ENCODE measurements around the gene MRPL38.

MRPL38 gene

DNA sequence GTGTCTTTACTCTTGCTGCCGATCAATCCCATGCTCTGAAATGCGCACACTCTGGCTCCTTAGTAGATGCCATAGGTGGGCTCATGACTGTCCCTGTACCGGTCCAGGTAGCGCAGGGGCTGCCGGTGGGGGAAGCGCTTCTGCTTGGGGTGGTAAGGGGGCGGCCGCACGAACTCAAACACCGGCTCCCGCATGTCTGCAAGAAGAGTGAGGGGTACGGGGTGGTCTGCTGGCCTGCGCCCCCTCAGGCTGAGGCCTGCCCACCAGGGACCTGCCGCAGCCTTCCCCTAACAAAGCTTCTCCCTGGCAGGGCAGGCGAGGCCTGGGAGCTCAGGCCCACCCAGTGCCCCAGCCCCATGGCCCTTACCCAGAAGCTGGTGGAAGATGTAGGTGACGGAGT is 5.9 kb downstream of the MRPL38 start:
- no peak overlapping the region for H3K27ac ChIP-seq (replicated peaks)
- no peak for TF ChIP-seq GABPA (IDR thresholded peaks at IDR 0.05; ENCODE audit: low read depth)
- TF ChIP-seq, protein P1, sequence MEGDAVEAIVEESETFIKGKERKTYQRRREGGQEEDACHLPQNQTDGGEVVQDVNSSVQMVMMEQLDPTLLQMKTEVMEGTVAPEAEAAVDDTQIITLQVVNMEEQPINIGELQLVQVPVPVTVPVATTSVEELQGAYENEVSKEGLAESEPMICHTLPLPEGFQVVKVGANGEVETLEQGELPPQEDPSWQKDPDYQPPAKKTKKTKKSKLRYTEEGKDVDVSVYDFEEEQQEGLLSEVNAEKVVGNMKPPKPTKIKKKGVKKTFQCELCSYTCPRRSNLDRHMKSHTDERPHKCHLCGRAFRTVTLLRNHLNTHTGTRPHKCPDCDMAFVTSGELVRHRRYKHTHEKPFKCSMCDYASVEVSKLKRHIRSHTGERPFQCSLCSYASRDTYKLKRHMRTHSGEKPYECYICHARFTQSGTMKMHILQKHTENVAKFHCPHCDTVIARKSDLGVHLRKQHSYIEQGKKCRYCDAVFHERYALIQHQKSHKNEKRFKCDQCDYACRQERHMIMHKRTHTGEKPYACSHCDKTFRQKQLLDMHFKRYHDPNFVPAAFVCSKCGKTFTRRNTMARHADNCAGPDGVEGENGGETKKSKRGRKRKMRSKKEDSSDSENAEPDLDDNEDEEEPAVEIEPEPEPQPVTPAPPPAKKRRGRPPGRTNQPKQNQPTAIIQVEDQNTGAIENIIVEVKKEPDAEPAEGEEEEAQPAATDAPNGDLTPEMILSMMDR (IDR thresholded peaks at IDR 0.05; ENCODE audit: insufficient read depth, low read length): no peak
- TF ChIP-seq SPI1 (IDR thresholded peaks at IDR 0.05; ENCODE audit: borderline replicate concordance, low read depth): no peak
- TF ChIP-seq, protein P2, sequence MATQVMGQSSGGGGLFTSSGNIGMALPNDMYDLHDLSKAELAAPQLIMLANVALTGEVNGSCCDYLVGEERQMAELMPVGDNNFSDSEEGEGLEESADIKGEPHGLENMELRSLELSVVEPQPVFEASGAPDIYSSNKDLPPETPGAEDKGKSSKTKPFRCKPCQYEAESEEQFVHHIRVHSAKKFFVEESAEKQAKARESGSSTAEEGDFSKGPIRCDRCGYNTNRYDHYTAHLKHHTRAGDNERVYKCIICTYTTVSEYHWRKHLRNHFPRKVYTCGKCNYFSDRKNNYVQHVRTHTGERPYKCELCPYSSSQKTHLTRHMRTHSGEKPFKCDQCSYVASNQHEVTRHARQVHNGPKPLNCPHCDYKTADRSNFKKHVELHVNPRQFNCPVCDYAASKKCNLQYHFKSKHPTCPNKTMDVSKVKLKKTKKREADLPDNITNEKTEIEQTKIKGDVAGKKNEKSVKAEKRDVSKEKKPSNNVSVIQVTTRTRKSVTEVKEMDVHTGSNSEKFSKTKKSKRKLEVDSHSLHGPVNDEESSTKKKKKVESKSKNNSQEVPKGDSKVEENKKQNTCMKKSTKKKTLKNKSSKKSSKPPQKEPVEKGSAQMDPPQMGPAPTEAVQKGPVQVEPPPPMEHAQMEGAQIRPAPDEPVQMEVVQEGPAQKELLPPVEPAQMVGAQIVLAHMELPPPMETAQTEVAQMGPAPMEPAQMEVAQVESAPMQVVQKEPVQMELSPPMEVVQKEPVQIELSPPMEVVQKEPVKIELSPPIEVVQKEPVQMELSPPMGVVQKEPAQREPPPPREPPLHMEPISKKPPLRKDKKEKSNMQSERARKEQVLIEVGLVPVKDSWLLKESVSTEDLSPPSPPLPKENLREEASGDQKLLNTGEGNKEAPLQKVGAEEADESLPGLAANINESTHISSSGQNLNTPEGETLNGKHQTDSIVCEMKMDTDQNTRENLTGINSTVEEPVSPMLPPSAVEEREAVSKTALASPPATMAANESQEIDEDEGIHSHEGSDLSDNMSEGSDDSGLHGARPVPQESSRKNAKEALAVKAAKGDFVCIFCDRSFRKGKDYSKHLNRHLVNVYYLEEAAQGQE (IDR thresholded peaks at IDR 0.05; ENCODE audit: insufficient replicate concordance, low read depth): no peak
- no peak for TF ChIP-seq POLR2AphosphoS5 (IDR thresholded peaks at IDR 0.05; ENCODE audit: low read depth)
- H3K27me3 ChIP-seq (ENCODE audit: insufficient read depth, poor library complexity, severe bottlenecking): no peaks in the 10 kb centered on the region
- no peak for DNase-seq (ENCODE audit: low read depth in 1 of 2, low spot score in 1 of 2)
- no peak overlapping the region for H3K4me3 ChIP-seq (replicated peaks; ENCODE audit: insufficient read depth, low read length)

DNA sequence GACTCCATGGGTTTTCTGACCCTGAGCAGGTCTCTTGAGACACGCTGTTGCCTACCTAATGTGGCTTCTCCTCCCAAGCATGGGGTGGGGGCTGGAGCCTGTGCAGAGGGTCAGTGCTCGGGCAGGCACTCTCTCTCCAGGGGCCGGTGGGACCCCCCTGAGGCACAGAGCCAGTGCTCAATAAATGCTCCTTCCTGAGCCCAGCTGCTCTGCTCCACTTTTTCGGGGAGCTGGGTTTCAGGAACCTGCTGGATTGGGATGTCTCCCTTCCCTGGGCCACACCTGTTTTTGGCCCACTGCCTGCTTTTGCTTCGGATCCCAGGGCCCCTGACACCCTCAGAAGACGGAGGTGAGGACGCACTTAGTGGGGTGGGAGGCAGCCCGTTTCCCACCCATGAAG is 6.6 kb downstream of the MRPL38 start:
- no peaks in the 10 kb centered on the region for H3K27me3 ChIP-seq (ENCODE audit: insufficient read depth, poor library complexity, severe bottlenecking)
- TF ChIP-seq POLR2AphosphoS5 (IDR thresholded peaks at IDR 0.05; ENCODE audit: low read depth) (no peak), SPI1 (IDR thresholded peaks at IDR 0.05; ENCODE audit: borderline replicate concordance, low read depth) (no peak), GABPA (IDR thresholded peaks at IDR 0.05; ENCODE audit: low read depth) (no peak)
- TF ChIP-seq, protein P2 (IDR thresholded peaks at IDR 0.05; ENCODE audit: insufficient replicate concordance, low read depth): no peak
- TF ChIP-seq, protein P1 (IDR thresholded peaks at IDR 0.05; ENCODE audit: insufficient read depth, low read length): no peak
- DNase-seq (ENCODE audit: low read depth in 1 of 2, low spot score in 1 of 2): no peak
- no peak overlapping the region for H3K4me3 ChIP-seq (replicated peaks; ENCODE audit: insufficient read depth, low read length)
- no peak overlapping the region for H3K27ac ChIP-seq (replicated peaks)

DNA sequence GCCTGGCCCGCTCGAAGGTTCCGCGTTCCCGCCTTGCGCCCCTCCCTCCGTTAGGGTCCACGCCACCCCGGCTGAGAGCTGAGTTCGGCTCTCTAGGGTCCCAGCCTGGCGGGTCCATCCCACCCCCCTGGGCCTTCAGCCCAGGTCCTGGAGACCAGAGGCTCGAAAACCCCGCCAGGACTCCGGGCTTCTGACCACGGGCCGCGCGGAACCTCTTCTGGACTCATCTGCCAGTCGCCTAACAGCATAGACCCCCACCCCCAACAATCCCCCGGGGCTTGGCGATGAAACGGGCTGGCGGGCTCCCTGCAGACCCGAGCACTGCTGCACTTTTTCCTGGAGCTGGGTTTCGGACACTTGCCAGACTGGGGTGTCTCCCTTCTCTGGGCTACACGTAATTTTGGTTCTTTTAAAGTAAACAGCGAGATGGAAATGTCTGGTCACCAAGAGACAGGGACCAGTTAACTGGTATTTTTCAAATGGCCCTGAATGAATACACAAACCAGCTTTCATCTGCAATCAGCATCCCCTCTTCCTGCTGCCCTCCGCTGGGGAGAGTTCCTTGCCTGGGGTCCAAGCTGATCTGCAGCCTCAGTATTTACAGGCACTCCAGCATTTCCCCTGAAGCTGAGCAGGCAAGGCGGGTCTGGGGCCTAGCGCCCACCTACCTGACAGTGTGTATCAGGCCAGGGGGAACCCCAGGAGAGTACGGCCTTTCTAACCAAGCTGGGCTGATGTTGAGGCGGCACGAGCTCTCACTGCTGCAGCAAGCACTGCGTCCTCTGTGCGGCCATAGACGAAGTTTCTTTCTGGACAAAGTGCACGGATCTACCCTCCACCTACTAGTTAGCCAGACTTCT is 7.3 kb downstream of the MRPL38 start:
- Histone ChIP-seq H3K4me3 (replicated peaks; ENCODE audit: insufficient read depth, low read length) (peak overlapping the region; percentile 72), H3K27me3 (ENCODE audit: insufficient read depth, poor library complexity, severe bottlenecking) (no peaks in the 10 kb centered on the region), H3K27ac (replicated peaks) (peak overlapping the region; percentile 83)
- DNase-seq (ENCODE audit: low read depth in 1 of 2, low spot score in 1 of 2): no peak
- TF ChIP-seq GABPA (IDR thresholded peaks at IDR 0.05; ENCODE audit: low read depth) (no peak), POLR2AphosphoS5 (IDR thresholded peaks at IDR 0.05; ENCODE audit: low read depth) (no peak), SPI1 (IDR thresholded peaks at IDR 0.05; ENCODE audit: borderline replicate concordance, low read depth) (peak; percentile 30; the same call in 1 of the 2 replicates)
- TF ChIP-seq, protein P1 (IDR thresholded peaks at IDR 0.05; ENCODE audit: insufficient read depth, low read length): no peak
- TF ChIP-seq, protein P2 (IDR thresholded peaks at IDR 0.05; ENCODE audit: insufficient replicate concordance, low read depth): no peak
